HepG2 (cell line): Measurements from ENCODE around the gene WNT5A. TPM values are rescaled to one million over a fixed set of nuclear protein-coding genes. Genes with fewer than 3 reads are reported as not detected.

Experiments used
- ATAC-seq: fragments of 200-7000 bp; cut with Tn5 transposase; 3 replicates; pipeline ENCODE4 v1.9.1; 2020; ENCODE audit warnings: mild to moderate bottlenecking, moderate library complexity
- BruUV-seq: library from RNA; stranded (reverse); fragments of 400-500 nt; replicated peaks from 2 replicates; lab custom pipeline; 2021; lab: Mats Ljungman, UMichigan
- CTCF ChIA-PET: fragments of 300-600 bp; formaldehyde crosslinking; extraction: SDS; loops from one replicate; lab custom pipeline; 2021; ENCODE audit warnings: low total read pairs, inconsistent platforms, low intra/inter-chr PET ratio; lab: Yijun Ruan, JAX
- POLR2A ChIA-PET: fragments of 350-600 bp; sonication (Branson Sonifier 250); formaldehyde crosslinking; loops from one replicate; lab custom pipeline; 2020; ENCODE audit warnings: antibody characterized with exemption, inconsistent platforms; lab: Yijun Ruan, JAX
- DNase-seq: peaks from one replicate; pipeline ENCODE4 v3.0.0-alpha.2; 2015; ENCODE audit warnings: low spot score
- FAIRE-seq: peaks from 3 replicates; lab custom pipeline; 2011; peaks lifted over from hg19 to GRCh38; lab: Jason Lieb, UNC
- H2AFZ ChIP-seq: one replicate; pipeline ENCODE4 v1.6.1; 2011; ENCODE audit warnings: low read length, inconsistent platforms
- H3K27ac ChIP-seq: fragments of 300-600 bp; 3 replicates; pipeline ENCODE4 v1.8.0; 2011; ENCODE audit warnings: mixed run types, mild to moderate bottlenecking, mixed read lengths, low read length, inconsistent platforms; ENCODE audit not compliant: insufficient read depth; ENCODE audit errors: extremely low read length
- H3K27me3 ChIP-seq, 2 experiments: fragments of 200-600 bp in 1 of 2; 2 replicates in 1 of 2; 3 replicates in 1 of 2; pipeline versions ENCODE4 v1.6.0 to v1.8.0; 2011; ENCODE audit warnings: low read length in 2 of 2, mild to moderate bottlenecking in 2 of 2, moderate library complexity in 2 of 2, inconsistent platforms in 1 of 2; ENCODE audit not compliant: insufficient read depth in 2 of 2, control insufficient read depth in 1 of 2
- H3K36me3 ChIP-seq, 2 experiments: fragments of 200-600 bp in 1 of 2; replicated peaks in 1 of 2; 2 replicates in 1 of 2; 3 replicates in 1 of 2; pipeline versions ENCODE4 v1.5.1 to v1.8.0; 2011; ENCODE audit warnings: low read length in 2 of 2, inconsistent platforms in 1 of 2; ENCODE audit not compliant: insufficient read depth in 2 of 2, control insufficient read depth in 1 of 2
- H3K4me1 ChIP-seq: 2 replicates; pipeline ENCODE4 v1.5.1; 2012; ENCODE audit warnings: low read length, inconsistent platforms; ENCODE audit not compliant: insufficient read depth
- H3K4me2 ChIP-seq: 2 replicates; pipeline ENCODE4 v1.6.0; 2011; ENCODE audit warnings: low read depth, low read length, inconsistent platforms
- H3K4me3 ChIP-seq, 3 experiments: fragments of 200-600 bp in 1 of 3; sonication (generic), shearing (Covaris generic) in 1 of 3; replicated peaks in 1 of 3; 2 replicates each; pipeline ENCODE4 v1.5.1; 2011 to 2016; ENCODE audit warnings: low read length in 3 of 3, inconsistent platforms in 2 of 3, low read depth in 2 of 3, mild to moderate bottlenecking in 2 of 3, control low read depth in 1 of 3, mixed read lengths in 1 of 3; ENCODE audit not compliant: insufficient read depth in 1 of 3
- H3K79me2 ChIP-seq: one replicate; pipeline ENCODE4 v1.6.1; 2011; ENCODE audit warnings: low read length, inconsistent platforms; ENCODE audit not compliant: insufficient read depth
- H3K9ac ChIP-seq: 2 replicates; pipeline ENCODE4 v1.6.0; 2011; ENCODE audit warnings: mild to moderate bottlenecking, low read depth, low read length, inconsistent platforms; ENCODE audit not compliant: insufficient read depth
- H3K9me3 ChIP-seq: 2 replicates; pipeline ENCODE4 v1.5.1; 2012; ENCODE audit warnings: mild to moderate bottlenecking, low read length
- H4K20me1 ChIP-seq: 2 replicates; pipeline ENCODE4 v1.6.0; 2011; ENCODE audit warnings: inconsistent platforms, mild to moderate bottlenecking, low read length, moderate library complexity; ENCODE audit not compliant: insufficient read depth
- FOXO1 ChIP-seq: sonication (generic); formaldehyde crosslinking; IDR thresholded peaks from 2 replicates; pipeline ENCODE4 v1.4.0; 2020; ENCODE audit warnings: missing genetic modification reagents
- HOXA9 ChIP-seq: sonication (generic); formaldehyde crosslinking; IDR thresholded peaks from 2 replicates; pipeline ENCODE4 v1.8.1; 2022; ENCODE audit warnings: missing genetic modification reagents, mild to moderate bottlenecking, moderate library complexity, borderline replicate concordance
- IRF2 ChIP-seq: IDR thresholded peaks from 2 replicates; pipeline ENCODE4 v1.6.1; 2018; ENCODE audit warnings: missing genetic modification reagents, missing compliant biosample characterization
- LCORL ChIP-seq, 2 experiments: fragments of 450-650 bp in 1 of 2; sonication (generic) in 1 of 2; formaldehyde crosslinking in 1 of 2; IDR thresholded peaks; 2 replicates each; pipeline versions ENCODE4 v1.5.0 to v1.6.1; 2017 to 2020; ENCODE audit warnings: antibody characterized with exemption in 1 of 2, missing genetic modification reagents in 1 of 2
- PATZ1 ChIP-seq: sonication (generic); formaldehyde crosslinking; IDR thresholded peaks from 2 replicates; pipeline ENCODE4 v1.4.0; 2020; ENCODE audit warnings: missing genetic modification reagents
- POLR2A ChIP-seq, 2 experiments: IDR thresholded peaks; 2 replicates each; pipeline ENCODE4 v1.6.1; 2011; ENCODE audit warnings: low read depth in 2 of 2, low read length in 2 of 2, mild to moderate bottlenecking in 1 of 2, moderate library complexity in 1 of 2; ENCODE audit not compliant: insufficient read depth in 1 of 2
- POLR2AphosphoS2 ChIP-seq: IDR thresholded peaks from 2 replicates; pipeline ENCODE4 v1.6.1; 2011; ENCODE audit warnings: low read depth, low read length, improper control_type of control experiment
- PRMT3 ChIP-seq: sonication (generic); formaldehyde crosslinking; IDR thresholded peaks from 2 replicates; pipeline ENCODE4 v1.8.1; 2022; ENCODE audit warnings: low read depth, mild to moderate bottlenecking, moderate library complexity, missing genetic modification reagents, borderline replicate concordance
- SETDB1 ChIP-seq: sonication (generic); formaldehyde crosslinking; IDR thresholded peaks from 2 replicates; pipeline ENCODE4 v1.5.1; 2020; ENCODE audit warnings: missing genetic modification reagents, mild to moderate bottlenecking, borderline replicate concordance
- ZNF296 ChIP-seq: sonication (generic); formaldehyde crosslinking; conservative IDR thresholded peaks from 2 replicates; pipeline ENCODE4 v1.5.0; 2020; ENCODE audit warnings: mild to moderate bottlenecking, missing genetic modification reagents
- ZNF441 ChIP-seq: sonication (generic); formaldehyde crosslinking; IDR thresholded peaks from 2 replicates; pipeline ENCODE4 v1.7.0; 2021; ENCODE audit warnings: missing genetic modification reagents, borderline replicate concordance
- ZNF556 ChIP-seq: sonication (generic); formaldehyde crosslinking; IDR thresholded peaks from 2 replicates; pipeline ENCODE4 v1.4.0; 2020; ENCODE audit warnings: mild to moderate bottlenecking, missing genetic modification reagents, borderline replicate concordance
- ZNF724P ChIP-seq: sonication (generic); formaldehyde crosslinking; IDR thresholded peaks from 2 replicates; pipeline ENCODE4 v1.8.0; 2022; ENCODE audit warnings: missing genetic modification reagents, borderline replicate concordance
- ZNF792 ChIP-seq: IDR thresholded peaks from 2 replicates; pipeline ENCODE4 v1.6.1; 2016
- WGBS: methylation state at CpG from one replicate; pipeline ENCODE4 v1.1.6; 2017; ENCODE audit warnings: low lambda C conversion rate; 5-methylcytosine and 5-hydroxymethylcytosine counted together
- in situ Hi-C: cut with HindIII; loops from 2 replicates; pipeline ENCODE4 v1.10.0; 2017; ENCODE audit warnings: low pct_unique_long_range_greater_than_20kb; ENCODE audit not compliant: extremely low pct_ligation_motif_present
- intact Hi-C: fragments of 100-400 bp; cut with micrococcal nuclease; formaldehyde crosslinking; loops from one replicate; pipeline ENCODE4 v1.10.0; 2022; ENCODE audit not compliant: unreplicated experiment
- polyA plus RNA-seq, 8 experiments: library from polyadenylated mRNA; depleted of rRNA in 3 of 8; stranded (reverse) in 7 of 8; unstranded in 1 of 8; fragments of >200 nt; fragmentation: Illumina TruSeq in 4 of 8; extraction: Trizol in 4 of 8; gene quantifications; 2 replicates each; pipeline versions ENCODE4 v1.2.1 to v1.2.3, GENCODE V29; 2011 to 2016; ENCODE audit warnings: low read depth in 4 of 8, missing spikeins in 1 of 8, mixed read lengths in 1 of 8; ENCODE audit not compliant: insufficient read depth in 1 of 8
- total RNA-seq, 5 experiments: library from RNA; depleted of rRNA; stranded (reverse); fragments of >200 nt; fragmentation: Illumina TruSeq; extraction: Trizol; gene quantifications; 2 replicates each; pipeline ENCODE4 v1.2.3, GENCODE V29; 2016; ENCODE audit warnings: low read depth in 1 of 5
- TF ChIP-seq, protein P1 (sequence below): sonication (generic); formaldehyde crosslinking; IDR thresholded peaks from 2 replicates; pipeline ENCODE4 v1.5.0; 2020; ENCODE audit warnings: mild to moderate bottlenecking, low read depth, missing genetic modification reagents, borderline replicate concordance
- TF ChIP-seq, protein P2 (sequence below): sonication (generic); formaldehyde crosslinking; IDR thresholded peaks from 2 replicates; pipeline ENCODE4 v1.4.0; 2020; ENCODE audit warnings: mild to moderate bottlenecking, low read depth, missing genetic modification reagents

WNT5A gene
- total and polyA plus RNA-seq, 2 of the 13 experiments (the other 11 are each of a cell fraction or from before 2014, with no cell fraction given) = not detected

DNA sequence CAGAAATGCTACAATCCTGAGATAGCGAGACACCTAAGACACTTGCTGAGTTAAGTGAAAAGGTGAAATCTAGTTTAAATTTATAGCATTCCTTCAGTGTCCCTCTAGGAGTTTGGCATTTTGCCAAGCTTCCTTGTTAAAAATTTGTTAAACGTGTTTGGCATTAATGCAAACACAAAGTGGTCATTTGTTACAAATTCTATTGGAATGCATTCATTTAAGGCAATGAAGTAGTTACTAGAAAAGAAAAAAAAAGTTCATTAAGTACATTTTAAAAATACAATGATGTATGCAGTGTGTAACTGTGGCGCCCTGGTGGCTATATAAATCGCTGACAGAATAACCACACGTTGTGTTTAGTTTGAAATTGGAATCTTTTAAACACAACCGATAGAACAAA is 31.3 kb upstream of the WNT5A start:
- H3K4me2 ChIP-seq = no peak overlapping the region
- H3K36me3 ChIP-seq = no peaks in the 10 kb centered on the region
- no peak for DNase-seq
- no peak for FAIRE-seq
- no peaks in the 10 kb centered on the region for H3K27me3 ChIP-seq
- no peak overlapping the region for H3K27ac ChIP-seq
- intact Hi-C loops (no loop called here), in situ Hi-C loops (no loop called here)
- H3K9ac ChIP-seq = no peak overlapping the region
- no peaks in the 10 kb centered on the region for H3K79me2 ChIP-seq
- H3K4me1 ChIP-seq = no peaks in the 10 kb centered on the region
- POLR2A ChIA-PET = no interaction called here
- ATAC-seq = no peak
- CTCF ChIA-PET = no interaction called here
- BruUV-seq = no TSS peak
- TF ChIP-seq LCORL (IDR thresholded peaks at IDR 0.05) = peak; percentile 77; the same call in 1 of the 2 replicates
- no peak for TF ChIP-seq LCORL (CRISPR knock-in tag; IDR thresholded peaks at IDR 0.05)
- no peak for TF ChIP-seq HOXA9 (CRISPR knock-in tag)
- no peaks in the 10 kb centered on the region for H4K20me1 ChIP-seq
- no peak overlapping the region for H2AFZ ChIP-seq
- 41% methylated on average over 6 of the region's 6 CpGs for WGBS
- no peaks in the 10 kb centered on the region for H3K9me3 ChIP-seq
- H3K4me3 ChIP-seq = no peak overlapping the region

- Histone ChIP-seq H3K36me3 (no peaks in the 10 kb centered on the region), H2AFZ (no peak overlapping the region), H3K9ac (no peak overlapping the region), H3K4me2 (no peak overlapping the region), H3K4me1 (no peaks in the 10 kb centered on the region), H3K27ac (no peak overlapping the region), H3K79me2 (no peaks in the 10 kb centered on the region), H3K9me3 (no peaks in the 10 kb centered on the region), H3K4me3 (no peak overlapping the region), H3K27me3 (peaks cover 0 to 1% of the 10 kb centered on the region in 2 experiments; a peak in 2 of 5 replicates), H4K20me1 (no peaks in the 10 kb centered on the region)
- in situ Hi-C loops (no loop called here), intact Hi-C loops (no loop called here)
- ChIA-PET CTCF (no interaction called here), POLR2A (no interaction called here)
- DNase-seq (no peak), ATAC-seq (no peak), FAIRE-seq (no peak)
- WGBS = 36% methylated on average over 9 of the region's 10 CpGs
- no TSS peak for BruUV-seq
- TF ChIP-seq ZNF792 (CRISPR knock-in tag) (no peak), SETDB1 (CRISPR knock-in tag) (no peak), ZNF441 (CRISPR knock-in tag) (no peak), ZNF296 (CRISPR knock-in tag) (no peak), POLR2AphosphoS2 (no peak), ZNF724P (CRISPR knock-in tag) (no peak), PATZ1 (CRISPR knock-in tag) (no peak), ZNF556 (CRISPR knock-in tag) (no peak), IRF2 (CRISPR knock-in tag) (no peak), PRMT3 (CRISPR knock-in tag) (no peak), POLR2A (IDR thresholded peaks at IDR 0.05; ENCODE audit: insufficient read depth in 1 of 2, low read depth in 2 of 2, low read length in 2 of 2) (no peak), FOXO1 (no peak)
- TF ChIP-seq, protein P1, sequence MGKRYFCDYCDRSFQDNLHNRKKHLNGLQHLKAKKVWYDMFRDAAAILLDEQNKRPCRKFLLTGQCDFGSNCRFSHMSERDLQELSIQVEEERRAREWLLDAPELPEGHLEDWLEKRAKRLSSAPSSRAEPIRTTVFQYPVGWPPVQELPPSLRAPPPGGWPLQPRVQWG (CRISPR knock-in tag) = no peak
- TF ChIP-seq, protein P2, sequence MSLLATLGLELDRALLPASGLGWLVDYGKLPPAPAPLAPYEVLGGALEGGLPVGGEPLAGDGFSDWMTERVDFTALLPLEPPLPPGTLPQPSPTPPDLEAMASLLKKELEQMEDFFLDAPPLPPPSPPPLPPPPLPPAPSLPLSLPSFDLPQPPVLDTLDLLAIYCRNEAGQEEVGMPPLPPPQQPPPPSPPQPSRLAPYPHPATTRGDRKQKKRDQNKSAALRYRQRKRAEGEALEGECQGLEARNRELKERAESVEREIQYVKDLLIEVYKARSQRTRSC = no peak
Observed at GRCh38 chr3:55516392-55517030, 29.4 kb upstream of the WNT5A start.
